ENCODE measurements around the gene FAM168B.

Gene FAM168B

DNA sequence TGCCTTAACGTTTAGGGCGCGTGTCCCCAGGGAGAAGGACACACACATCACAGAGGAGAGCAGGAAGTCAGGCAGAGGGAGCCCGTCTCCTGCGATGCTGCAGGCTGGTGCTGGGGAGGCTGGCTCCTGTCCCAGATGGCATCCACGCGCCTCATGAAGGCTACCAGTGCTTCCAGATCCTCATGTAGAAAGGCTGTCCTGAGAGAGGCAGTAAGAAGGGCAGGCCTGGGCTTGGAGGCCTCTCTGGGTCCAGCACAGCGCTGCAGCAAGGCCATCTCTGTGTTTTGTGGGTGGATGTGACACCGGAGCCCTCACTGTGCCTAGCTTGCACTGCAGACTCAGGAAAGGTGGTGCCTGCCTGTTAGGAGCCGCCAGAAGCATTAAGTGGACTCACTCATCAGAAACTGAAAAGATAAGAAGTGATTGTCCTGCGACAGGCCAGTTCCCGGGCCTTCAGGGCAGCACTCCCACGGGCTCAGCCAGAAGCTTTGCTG is 62.7 kb downstream of the FAM168B start:
- DNase-seq (ENCODE audit: low read depth in 1 of 2, low spot score in 1 of 2) = no peak
- H3K27me3 ChIP-seq (ENCODE audit: insufficient read depth, poor library complexity, severe bottlenecking) = peaks cover 16% of the 10 kb centered on the region
- TF ChIP-seq POLR2AphosphoS5 (IDR thresholded peaks at IDR 0.05; ENCODE audit: low read depth) = no peak
- H3K4me3 ChIP-seq (replicated peaks; ENCODE audit: insufficient read depth, low read length) = no peak overlapping the region
- H3K27ac ChIP-seq (replicated peaks) = no peak overlapping the region

DNA sequence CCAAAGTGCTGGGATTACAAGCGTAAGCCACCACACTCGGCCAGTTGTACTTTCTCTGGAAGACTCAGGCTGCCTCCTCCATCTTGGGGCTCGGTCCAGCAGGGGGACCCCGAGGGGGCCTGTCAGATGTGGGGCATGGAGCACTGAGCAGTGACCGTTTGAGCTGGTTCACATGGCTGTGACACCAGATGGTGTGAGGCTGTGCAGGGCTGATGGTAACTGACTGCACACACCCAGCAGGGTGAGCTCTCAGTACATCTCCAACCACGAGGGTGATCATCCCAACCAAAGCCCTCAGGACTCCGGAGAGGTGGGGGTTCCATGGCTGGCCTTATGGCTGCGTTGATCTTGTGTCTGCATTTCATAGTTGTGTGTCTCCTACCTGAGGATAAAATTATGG is 63.4 kb downstream of the FAM168B start:
- TF ChIP-seq, protein P1, sequence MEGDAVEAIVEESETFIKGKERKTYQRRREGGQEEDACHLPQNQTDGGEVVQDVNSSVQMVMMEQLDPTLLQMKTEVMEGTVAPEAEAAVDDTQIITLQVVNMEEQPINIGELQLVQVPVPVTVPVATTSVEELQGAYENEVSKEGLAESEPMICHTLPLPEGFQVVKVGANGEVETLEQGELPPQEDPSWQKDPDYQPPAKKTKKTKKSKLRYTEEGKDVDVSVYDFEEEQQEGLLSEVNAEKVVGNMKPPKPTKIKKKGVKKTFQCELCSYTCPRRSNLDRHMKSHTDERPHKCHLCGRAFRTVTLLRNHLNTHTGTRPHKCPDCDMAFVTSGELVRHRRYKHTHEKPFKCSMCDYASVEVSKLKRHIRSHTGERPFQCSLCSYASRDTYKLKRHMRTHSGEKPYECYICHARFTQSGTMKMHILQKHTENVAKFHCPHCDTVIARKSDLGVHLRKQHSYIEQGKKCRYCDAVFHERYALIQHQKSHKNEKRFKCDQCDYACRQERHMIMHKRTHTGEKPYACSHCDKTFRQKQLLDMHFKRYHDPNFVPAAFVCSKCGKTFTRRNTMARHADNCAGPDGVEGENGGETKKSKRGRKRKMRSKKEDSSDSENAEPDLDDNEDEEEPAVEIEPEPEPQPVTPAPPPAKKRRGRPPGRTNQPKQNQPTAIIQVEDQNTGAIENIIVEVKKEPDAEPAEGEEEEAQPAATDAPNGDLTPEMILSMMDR (IDR thresholded peaks at IDR 0.05; ENCODE audit: insufficient read depth, low read length) = no peak
- no peak for TF ChIP-seq POLR2AphosphoS5 (IDR thresholded peaks at IDR 0.05; ENCODE audit: low read depth)
- TF ChIP-seq, protein P2, sequence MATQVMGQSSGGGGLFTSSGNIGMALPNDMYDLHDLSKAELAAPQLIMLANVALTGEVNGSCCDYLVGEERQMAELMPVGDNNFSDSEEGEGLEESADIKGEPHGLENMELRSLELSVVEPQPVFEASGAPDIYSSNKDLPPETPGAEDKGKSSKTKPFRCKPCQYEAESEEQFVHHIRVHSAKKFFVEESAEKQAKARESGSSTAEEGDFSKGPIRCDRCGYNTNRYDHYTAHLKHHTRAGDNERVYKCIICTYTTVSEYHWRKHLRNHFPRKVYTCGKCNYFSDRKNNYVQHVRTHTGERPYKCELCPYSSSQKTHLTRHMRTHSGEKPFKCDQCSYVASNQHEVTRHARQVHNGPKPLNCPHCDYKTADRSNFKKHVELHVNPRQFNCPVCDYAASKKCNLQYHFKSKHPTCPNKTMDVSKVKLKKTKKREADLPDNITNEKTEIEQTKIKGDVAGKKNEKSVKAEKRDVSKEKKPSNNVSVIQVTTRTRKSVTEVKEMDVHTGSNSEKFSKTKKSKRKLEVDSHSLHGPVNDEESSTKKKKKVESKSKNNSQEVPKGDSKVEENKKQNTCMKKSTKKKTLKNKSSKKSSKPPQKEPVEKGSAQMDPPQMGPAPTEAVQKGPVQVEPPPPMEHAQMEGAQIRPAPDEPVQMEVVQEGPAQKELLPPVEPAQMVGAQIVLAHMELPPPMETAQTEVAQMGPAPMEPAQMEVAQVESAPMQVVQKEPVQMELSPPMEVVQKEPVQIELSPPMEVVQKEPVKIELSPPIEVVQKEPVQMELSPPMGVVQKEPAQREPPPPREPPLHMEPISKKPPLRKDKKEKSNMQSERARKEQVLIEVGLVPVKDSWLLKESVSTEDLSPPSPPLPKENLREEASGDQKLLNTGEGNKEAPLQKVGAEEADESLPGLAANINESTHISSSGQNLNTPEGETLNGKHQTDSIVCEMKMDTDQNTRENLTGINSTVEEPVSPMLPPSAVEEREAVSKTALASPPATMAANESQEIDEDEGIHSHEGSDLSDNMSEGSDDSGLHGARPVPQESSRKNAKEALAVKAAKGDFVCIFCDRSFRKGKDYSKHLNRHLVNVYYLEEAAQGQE (IDR thresholded peaks at IDR 0.05; ENCODE audit: insufficient replicate concordance, low read depth) = no peak
- TF ChIP-seq SPI1 (IDR thresholded peaks at IDR 0.05; ENCODE audit: borderline replicate concordance, low read depth) = no peak
- no peak for TF ChIP-seq GABPA (IDR thresholded peaks at IDR 0.05; ENCODE audit: low read depth)
- DNase-seq (ENCODE audit: low read depth in 1 of 2, low spot score in 1 of 2) = no peak

DNA sequence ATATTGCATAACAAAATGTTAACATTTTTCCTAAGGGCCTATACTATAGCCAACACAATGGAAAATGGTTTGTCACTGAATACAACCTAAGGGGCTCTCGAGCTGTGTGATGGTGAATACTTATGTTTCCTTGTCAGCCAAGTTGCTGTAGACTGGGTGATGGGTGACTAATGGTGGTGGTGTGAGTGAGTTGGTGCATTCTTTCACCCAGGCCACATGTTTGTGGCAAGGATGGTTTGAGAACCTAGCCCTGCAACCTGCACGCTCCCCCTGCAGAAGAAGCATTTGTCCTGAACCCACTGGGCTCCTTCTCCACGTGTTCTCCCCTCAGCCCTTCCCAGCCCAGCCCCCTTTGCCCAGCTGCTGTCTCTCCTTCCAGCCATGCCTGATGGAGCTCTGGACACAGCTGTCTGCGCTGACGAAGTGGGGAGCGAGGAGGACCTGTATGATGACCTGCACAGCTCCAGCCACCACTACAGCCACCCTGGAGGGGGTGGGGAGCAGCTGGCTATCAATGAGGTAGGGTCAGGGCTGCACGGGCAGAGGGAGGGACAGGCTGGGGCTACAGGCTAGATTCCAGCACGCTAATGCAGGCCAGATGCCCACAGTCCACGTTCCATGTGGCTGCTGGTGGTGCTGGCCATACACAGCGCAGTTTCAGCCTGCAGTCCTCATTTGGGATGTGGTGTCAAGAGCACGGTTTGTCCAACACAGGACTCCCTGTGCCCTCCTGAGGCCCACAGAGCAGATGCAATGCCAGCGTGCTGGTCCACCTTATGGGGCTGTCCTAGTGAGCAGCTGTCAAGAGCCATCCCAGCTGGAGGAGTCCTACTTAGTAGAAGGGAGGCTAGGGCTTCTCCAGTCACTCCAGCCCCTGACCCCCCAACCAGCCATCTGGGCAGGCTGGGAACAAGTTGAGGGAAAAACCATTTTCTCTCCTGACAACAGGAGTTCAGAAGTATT is 65.4 kb downstream of the FAM168B start:
- TF ChIP-seq SPI1 (IDR thresholded peaks at IDR 0.05; ENCODE audit: borderline replicate concordance, low read depth) (no peak), GABPA (IDR thresholded peaks at IDR 0.05; ENCODE audit: low read depth) (no peak), POLR2AphosphoS5 (IDR thresholded peaks at IDR 0.05; ENCODE audit: low read depth) (no peak)
- TF ChIP-seq, protein P2 (IDR thresholded peaks at IDR 0.05; ENCODE audit: insufficient replicate concordance, low read depth) = no peak
- TF ChIP-seq, protein P1 (IDR thresholded peaks at IDR 0.05; ENCODE audit: insufficient read depth, low read length) = no peak
- Histone ChIP-seq H3K27ac (replicated peaks) (no peak overlapping the region), H3K4me3 (replicated peaks; ENCODE audit: insufficient read depth, low read length) (no peak overlapping the region), H3K27me3 (ENCODE audit: insufficient read depth, poor library complexity, severe bottlenecking) (no peaks in the 10 kb centered on the region)
- no peak for DNase-seq (ENCODE audit: low read depth in 1 of 2, low spot score in 1 of 2)

More for the DNA sequence above, 63.4 kb downstream of the FAM168B start:
- H3K27me3 ChIP-seq (ENCODE audit: insufficient read depth, poor library complexity, severe bottlenecking) = peaks cover 14% of the 10 kb centered on the region
- no peak overlapping the region for H3K27ac ChIP-seq (replicated peaks)
- H3K4me3 ChIP-seq (replicated peaks; ENCODE audit: insufficient read depth, low read length) = no peak overlapping the region

DNA sequence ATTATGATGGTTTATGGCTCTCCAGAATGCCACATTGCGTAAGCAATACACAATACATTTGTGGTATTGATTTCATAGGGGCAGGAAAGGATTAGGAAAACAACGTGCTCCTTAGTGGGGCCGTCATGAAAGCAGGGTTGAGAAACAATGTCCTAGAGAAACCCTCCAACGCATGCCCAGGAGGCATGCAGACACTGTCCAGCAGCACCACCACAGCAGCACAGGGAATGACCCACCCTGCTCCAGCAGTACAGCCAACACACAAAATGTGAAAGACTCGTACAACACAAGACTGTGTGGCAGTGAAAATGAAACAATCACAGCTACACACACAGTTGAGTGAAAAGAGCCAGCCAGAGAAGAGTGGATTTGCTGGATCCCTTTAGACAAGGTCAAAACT is 66.3 kb downstream of the FAM168B start:
- H3K27ac ChIP-seq (replicated peaks) = no peak overlapping the region
- H3K27me3 ChIP-seq (ENCODE audit: insufficient read depth, poor library complexity, severe bottlenecking) = no peaks in the 10 kb centered on the region
- no peak for DNase-seq (ENCODE audit: low read depth in 1 of 2, low spot score in 1 of 2)
- TF ChIP-seq POLR2AphosphoS5 (IDR thresholded peaks at IDR 0.05; ENCODE audit: low read depth) = no peak
- TF ChIP-seq, protein P1 (IDR thresholded peaks at IDR 0.05; ENCODE audit: insufficient read depth, low read length) = no peak
- TF ChIP-seq SPI1 (IDR thresholded peaks at IDR 0.05; ENCODE audit: borderline replicate concordance, low read depth) = no peak
- TF ChIP-seq GABPA (IDR thresholded peaks at IDR 0.05; ENCODE audit: low read depth) = no peak
- TF ChIP-seq, protein P2 (IDR thresholded peaks at IDR 0.05; ENCODE audit: insufficient replicate concordance, low read depth) = no peak
- H3K4me3 ChIP-seq (replicated peaks; ENCODE audit: insufficient read depth, low read length) = no peak overlapping the region
